Type B pancreatic cell (in vitro differentiated cells): ENCODE results near the gene INF2. TPM values are rescaled to one million over a fixed set of nuclear protein-coding genes. Genes with fewer than 3 reads are reported as not detected.

ENCODE experiments used
- DNase-seq: peaks from one replicate; pipeline ENCODE4 v3.0.0; 2021; ENCODE audit warnings: mixed read lengths; ENCODE audit not compliant: unreplicated experiment; ENCODE audit errors: extremely low spot score
- H3K27ac Mint-ChIP-seq: 2 replicates; pipeline ENCODE4 v1.8.0; 2021; ENCODE audit warnings: mild to moderate bottlenecking, mixed read lengths
- H3K27me3 Mint-ChIP-seq: 2 replicates; pipeline ENCODE4 v1.8.0; 2021; ENCODE audit warnings: mixed read lengths
- H3K36me3 Mint-ChIP-seq: 2 replicates; pipeline ENCODE4 v1.8.0; 2021; ENCODE audit warnings: mixed read lengths
- H3K4me1 Mint-ChIP-seq: one replicate; pipeline ENCODE4 v1.8.0; 2021; ENCODE audit warnings: mixed read lengths; ENCODE audit not compliant: unreplicated experiment
- H3K4me3 Mint-ChIP-seq: 2 replicates; pipeline ENCODE4 v1.8.0; 2021; ENCODE audit warnings: mild to moderate bottlenecking, mixed read lengths
- H3K9me3 Mint-ChIP-seq: 2 replicates; pipeline ENCODE4 v1.8.0; 2021; ENCODE audit warnings: mixed read lengths
- total RNA-seq: library from RNA; stranded (reverse); gene quantifications from 2 replicates; pipeline ENCODE4 v1.2.1, GENCODE V29; 2021; ENCODE audit warnings: low replicate concordance
- TF ChIP-seq, protein P1 (sequence below): fragments of 200-600 bp; sonication (generic); conservative IDR thresholded peaks from 2 replicates; pipeline ENCODE4 v1.5.0; 2021; ENCODE audit warnings: antibody characterized with exemption, mild to moderate bottlenecking

Gene INF2
- total RNA-seq, 1 donor from 2014 or later, result 45.6 TPM

DNA sequence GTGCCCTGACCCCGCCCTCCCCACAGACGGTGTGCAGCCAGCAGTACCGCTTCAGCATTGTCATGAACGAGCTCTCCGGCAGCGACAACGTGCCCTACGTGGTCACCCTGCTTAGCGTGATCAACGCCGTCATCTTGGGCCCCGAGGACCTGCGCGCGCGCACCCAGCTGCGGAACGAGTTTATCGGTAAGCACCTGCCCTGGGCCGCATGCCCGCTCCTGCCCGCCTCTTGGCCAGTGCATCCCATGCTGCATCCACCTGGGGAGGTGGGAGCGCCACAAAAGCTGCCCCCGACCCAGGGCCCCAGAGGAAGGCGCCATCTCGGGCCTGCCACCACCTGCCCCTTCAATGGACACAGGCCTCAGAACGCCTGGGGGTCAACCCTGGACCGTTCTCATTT is 13.9 kb downstream of the INF2 start:
- no peak for DNase-seq
- Mint-ChIP-seq H3K27me3 (no peaks in the 10 kb centered on the region), H3K27ac (no peak overlapping the region), H3K36me3 (peaks cover 4% of the 10 kb centered on the region), H3K4me1 (peaks cover 3% of the 10 kb centered on the region), H3K4me3 (no peak overlapping the region), H3K9me3 (no peaks in the 10 kb centered on the region)
- TF ChIP-seq, protein P1, sequence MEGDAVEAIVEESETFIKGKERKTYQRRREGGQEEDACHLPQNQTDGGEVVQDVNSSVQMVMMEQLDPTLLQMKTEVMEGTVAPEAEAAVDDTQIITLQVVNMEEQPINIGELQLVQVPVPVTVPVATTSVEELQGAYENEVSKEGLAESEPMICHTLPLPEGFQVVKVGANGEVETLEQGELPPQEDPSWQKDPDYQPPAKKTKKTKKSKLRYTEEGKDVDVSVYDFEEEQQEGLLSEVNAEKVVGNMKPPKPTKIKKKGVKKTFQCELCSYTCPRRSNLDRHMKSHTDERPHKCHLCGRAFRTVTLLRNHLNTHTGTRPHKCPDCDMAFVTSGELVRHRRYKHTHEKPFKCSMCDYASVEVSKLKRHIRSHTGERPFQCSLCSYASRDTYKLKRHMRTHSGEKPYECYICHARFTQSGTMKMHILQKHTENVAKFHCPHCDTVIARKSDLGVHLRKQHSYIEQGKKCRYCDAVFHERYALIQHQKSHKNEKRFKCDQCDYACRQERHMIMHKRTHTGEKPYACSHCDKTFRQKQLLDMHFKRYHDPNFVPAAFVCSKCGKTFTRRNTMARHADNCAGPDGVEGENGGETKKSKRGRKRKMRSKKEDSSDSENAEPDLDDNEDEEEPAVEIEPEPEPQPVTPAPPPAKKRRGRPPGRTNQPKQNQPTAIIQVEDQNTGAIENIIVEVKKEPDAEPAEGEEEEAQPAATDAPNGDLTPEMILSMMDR, result no peak

DNA sequence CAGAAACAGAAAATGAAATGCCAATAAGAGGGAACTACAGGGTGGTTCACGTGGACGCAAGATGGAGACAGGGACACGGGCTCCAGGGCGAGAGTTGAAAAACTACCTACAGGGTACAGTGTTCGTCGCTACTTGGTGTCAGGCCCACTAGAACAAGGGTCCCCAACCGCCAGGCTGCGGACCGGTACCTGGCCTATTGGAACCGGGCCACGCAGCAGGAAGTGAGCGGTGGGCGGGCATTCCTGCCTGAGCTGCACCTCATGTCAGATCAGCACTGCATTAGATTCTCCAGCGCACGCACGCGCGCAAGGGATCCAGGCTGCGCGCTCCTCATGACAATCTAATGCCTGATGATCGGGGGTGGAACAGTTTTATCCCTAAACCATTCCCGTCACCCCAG is 14.8 kb downstream of the INF2 start:
- no peak overlapping the region for H3K4me3 Mint-ChIP-seq
- H3K36me3 Mint-ChIP-seq, result peaks cover 4% of the 10 kb centered on the region
- no peaks in the 10 kb centered on the region for H3K4me1 Mint-ChIP-seq
- no peaks in the 10 kb centered on the region for H3K9me3 Mint-ChIP-seq
- TF ChIP-seq, protein P1, result no peak
- no peak overlapping the region for H3K27ac Mint-ChIP-seq
- no peaks in the 10 kb centered on the region for H3K27me3 Mint-ChIP-seq
- DNase-seq, result no peak

DNA sequence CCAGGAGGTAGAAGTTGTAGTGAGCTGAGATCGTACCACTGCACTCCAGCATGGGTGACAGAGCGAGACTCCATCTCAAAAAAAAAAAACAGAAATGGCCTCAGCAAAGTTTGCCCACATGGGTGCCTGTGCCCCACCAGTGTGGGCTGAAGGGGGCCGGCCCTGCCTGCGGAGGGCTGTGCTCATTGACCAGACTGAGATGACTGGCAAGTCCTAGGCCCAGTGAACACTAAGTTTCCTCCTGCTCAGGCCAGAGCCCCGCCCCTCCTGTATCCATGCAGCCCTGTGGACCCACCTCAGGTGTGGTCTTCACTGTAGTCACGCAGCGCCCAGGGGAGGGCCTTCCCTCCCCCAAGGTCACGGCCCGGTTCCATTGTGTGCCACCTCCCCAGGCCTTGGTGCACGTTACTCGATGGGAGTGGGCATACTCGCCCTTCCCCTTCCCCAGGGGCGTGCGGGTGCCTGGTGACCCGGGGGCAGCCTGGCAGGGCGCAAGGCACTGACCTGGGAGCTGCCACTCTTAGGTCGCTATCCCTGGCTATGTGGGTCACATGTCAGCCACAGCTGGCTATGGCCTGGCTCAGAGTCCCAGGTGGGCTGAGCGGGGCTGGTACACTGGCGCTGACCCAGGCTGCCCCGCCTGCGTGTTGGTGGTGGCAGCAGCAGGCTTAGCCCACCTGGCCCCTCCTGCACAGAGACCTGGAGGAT is 16.1 kb downstream of the INF2 start:
- H3K27ac Mint-ChIP-seq, result no peak overlapping the region
- H3K9me3 Mint-ChIP-seq, result no peaks in the 10 kb centered on the region
- H3K4me1 Mint-ChIP-seq, result no peaks in the 10 kb centered on the region
- H3K36me3 Mint-ChIP-seq, result peaks cover 4% of the 10 kb centered on the region
- no peak for DNase-seq
- TF ChIP-seq, protein P1, result no peak
- no peak overlapping the region for H3K4me3 Mint-ChIP-seq
- no peaks in the 10 kb centered on the region for H3K27me3 Mint-ChIP-seq

DNA sequence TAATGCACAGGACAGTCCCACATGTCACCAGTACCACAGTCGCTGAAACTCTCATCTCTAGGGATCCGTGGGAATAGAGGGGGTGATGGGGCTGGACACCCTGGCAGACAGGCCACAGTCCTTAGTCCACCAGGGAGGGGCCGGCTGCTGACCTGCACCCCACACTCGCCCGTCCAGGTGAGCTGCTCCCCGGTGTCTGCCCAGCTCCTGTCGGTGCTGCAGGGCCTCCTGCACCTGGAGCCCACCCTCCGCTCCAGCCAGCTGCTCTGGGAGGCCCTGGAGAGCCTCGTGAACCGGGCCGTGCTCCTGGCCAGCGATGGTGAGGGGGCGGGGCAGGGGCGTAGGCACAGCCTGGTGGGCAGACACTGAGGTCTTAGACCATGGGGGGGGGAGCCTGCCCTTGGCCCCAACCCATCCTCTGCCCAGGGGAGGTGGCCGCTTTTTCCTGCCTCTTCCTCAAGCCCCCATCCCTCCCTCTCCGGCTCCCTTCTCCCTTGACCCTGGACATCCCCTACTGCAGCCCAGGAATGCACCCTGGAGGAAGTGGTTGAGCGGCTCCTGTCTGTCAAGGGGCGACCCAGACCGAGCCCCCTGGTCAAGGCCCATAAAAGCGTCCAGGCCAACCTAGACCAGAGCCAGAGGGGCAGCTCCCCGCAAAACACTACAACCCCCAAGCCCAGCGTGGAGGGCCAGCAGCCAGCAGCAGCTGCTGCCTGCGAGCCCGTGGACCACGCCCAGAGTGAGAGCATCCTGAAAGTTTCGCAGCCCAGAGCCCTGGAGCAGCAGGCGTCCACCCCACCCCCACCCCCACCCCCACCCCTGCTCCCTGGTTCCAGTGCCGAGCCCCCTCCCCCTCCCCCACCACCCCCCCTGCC is 17.6 kb downstream of the INF2 start:
- DNase-seq, result no peak
- Mint-ChIP-seq H3K4me3 (no peak overlapping the region), H3K36me3 (peaks cover 4% of the 10 kb centered on the region), H3K9me3 (no peaks in the 10 kb centered on the region), H3K27ac (no peak overlapping the region), H3K27me3 (no peaks in the 10 kb centered on the region), H3K4me1 (no peaks in the 10 kb centered on the region)
- TF ChIP-seq, protein P1, result no peak

DNA sequence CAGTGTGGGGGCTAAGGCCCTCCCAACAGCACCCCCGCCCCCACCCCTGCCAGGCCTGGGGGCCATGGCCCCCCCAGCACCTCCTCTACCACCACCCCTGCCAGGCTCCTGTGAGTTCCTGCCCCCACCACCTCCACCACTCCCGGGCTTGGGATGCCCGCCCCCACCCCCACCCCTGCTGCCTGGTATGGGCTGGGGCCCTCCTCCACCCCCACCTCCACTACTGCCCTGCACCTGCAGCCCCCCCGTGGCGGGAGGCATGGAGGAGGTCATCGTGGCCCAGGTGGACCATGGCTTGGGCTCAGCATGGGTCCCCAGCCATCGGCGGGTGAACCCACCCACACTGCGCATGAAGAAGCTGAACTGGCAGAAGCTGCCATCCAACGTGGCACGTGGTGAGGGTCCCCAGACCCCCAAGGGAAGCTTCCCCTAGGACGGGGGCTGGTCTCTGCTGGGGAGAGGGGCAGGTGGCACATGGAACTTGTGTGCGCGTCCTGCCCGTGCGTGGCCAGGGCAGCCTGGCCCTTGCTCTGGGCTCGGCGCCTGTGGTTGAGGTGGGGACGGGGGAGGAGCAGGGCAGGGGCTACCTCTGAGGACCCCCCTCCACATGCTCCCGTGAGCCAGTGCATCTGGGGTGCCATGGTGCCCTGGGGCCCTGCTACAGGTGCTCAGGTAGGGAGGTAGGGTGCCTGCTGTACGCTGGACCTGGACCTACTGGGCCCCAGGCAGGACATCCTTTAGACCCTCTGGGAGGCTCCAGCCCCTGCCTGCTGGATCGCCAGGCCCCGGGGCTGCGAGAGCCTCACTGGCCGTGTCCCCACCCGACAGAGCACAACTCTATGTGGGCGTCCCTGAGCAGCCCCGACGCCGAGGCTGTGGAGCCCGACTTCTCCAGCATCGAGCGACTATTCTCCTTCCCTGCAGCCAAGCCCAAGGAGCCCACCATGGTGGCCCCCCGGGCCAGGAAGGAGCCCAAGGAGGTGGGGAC is 18.5 kb downstream of the INF2 start:
- H3K4me3 Mint-ChIP-seq, result no peak overlapping the region
- DNase-seq, result no peak
- peaks cover 4% of the 10 kb centered on the region for H3K36me3 Mint-ChIP-seq
- TF ChIP-seq, protein P1, result no peak
- no peak overlapping the region for H3K27ac Mint-ChIP-seq
- no peaks in the 10 kb centered on the region for H3K27me3 Mint-ChIP-seq
- no peaks in the 10 kb centered on the region for H3K4me1 Mint-ChIP-seq
- H3K9me3 Mint-ChIP-seq, result no peaks in the 10 kb centered on the region
